Right ventricle myocardium inferior (tissue), 1 donor: Measurements from ENCODE around the gene C1S. TPM values are rescaled to one million over a fixed set of nuclear protein-coding genes. Genes with fewer than 3 reads are reported as not detected.
A peak's percentile ranks its signal among the peaks of the same experiment; 100 is the strongest.
"Not testable (repeated sequence)": the region's sequence is repeated elsewhere in the genome, so short reads cannot be mapped to it uniquely, and the experiment has no call there.

Source experiments
- ATAC-seq: fragments of 200-7000 bp; cut with Tn5 transposase; one replicate; pipeline ENCODE4 v1.9.1; 2020; ENCODE audit warnings: mild to moderate bottlenecking, moderate library complexity
- DNase-seq: peaks from one replicate; pipeline ENCODE4 v3.0.0; 2021; ENCODE audit errors: missing footprints
- intact Hi-C: fragments of 100-400 bp; cut with DNase I; formaldehyde crosslinking; loops from one replicate; pipeline ENCODE4 v1.11.0; 2022
- long read RNA-seq: library from polyadenylated mRNA; unstranded; transcript quantifications from one replicate; pipeline ENCODE4 v2.0.0, GENCODE V29; 2021
- total RNA-seq: library from RNA; stranded (reverse); fragmentation: NEBNext Ultra II Directional; extraction: Animal tissue kit (Norgen Biotek cat#: 25700); gene quantifications from one replicate; pipeline ENCODE4 v1.2.1, GENCODE V29; 2021
- donor health status: DM: no; HTN: yes; CAD: no; lungs with severe emphysema.

C1S gene
- total RNA-seq = 153 TPM
- long read RNA-seq, transcript C1S-201 (12 exons, 2,972 nt) = major isoform, 80 of 123 reads
- long read RNA-seq, transcript C1S-202 (12 exons, 2,635 nt) = minor isoform, 24 of 123 reads
- long read RNA-seq, partial matches to known transcripts = 10 of 123 reads
- long read RNA-seq, other reads (novel, unspliced or antisense) = 8 of 123 reads

GRCh38 chr12:7060353-7060954, at the start of gene C1S:
Gene C1S (plus strand): TSS chr12:7060718. CDS start chr12:7061913, 1,195 bp downstream.
- intact Hi-C loops = loop anchor here (1.0 to 2.0 kb wide), 2 partner anchors 32 to 48 kb away; partner anchors contain the start of genes C1R and C1RL
- peak; percentile 98 for ATAC-seq
- no peak for DNase-seq

- intact Hi-C loops, ATAC-seq: not testable (repeated sequence)
Observed at GRCh38 chr12:7011398-7011797, 49.1 kb upstream of the C1S start.

GRCh38 chr12:7012024-7012607, 48.4 kb upstream of the C1S start:
- ATAC-seq (peak; percentile 51), DNase-seq (no peak)
- intact Hi-C loops = no loop called here

More at GRCh38 chr12:7011398-7011797, 49.1 kb upstream of the C1S start:
- DNase-seq = not testable (repeated sequence)

- no peak for ATAC-seq
- intact Hi-C loops = no loop called here
- DNase-seq = no peak
Observed at GRCh38 chr12:7013101-7013500, 47.4 kb upstream of the C1S start.

GRCh38 chr12:7015555-7016370, 44.8 kb upstream of the C1S start:
- DNase-seq (no peak), ATAC-seq (no peak)
- intact Hi-C loops = loop anchor here (5.0 kb wide), 1 partner anchor 88 kb away; the partner anchor contains the start of gene ATN1

GRCh38 chr12:7016958-7017571, 43.5 kb upstream of the C1S start:
- intact Hi-C loops = loop anchor here (5.0 kb wide), 1 partner anchor 90 kb away; the partner anchor contains the start of gene ATN1
- no peak for ATAC-seq
- DNase-seq = no peak

- peak; percentile 7 for ATAC-seq
- intact Hi-C loops = loop anchor here (2.0 to 5.0 kb wide), 2 partner anchors 47 to 91 kb away; partner anchors contain the start of genes ATN1, EMG1 and PHB2
- DNase-seq = no peak
Observed at GRCh38 chr12:7017870-7018349, 42.6 kb upstream of the C1S start.

- intact Hi-C loops = loop anchor here (1.0 to 5.0 kb wide), 3 partner anchors 48 to 91 kb away; partner anchors contain the start of genes ATN1, EMG1 and PHB2
- DNase-seq (peak; percentile 99), ATAC-seq (peak; percentile 97)
Observed at GRCh38 chr12:7018350-7019042, 42.0 kb upstream of the C1S start, which contains the start of gene LPCAT3. Gene LPCAT3 (minus strand): TSS chr12:7018476. CDS start chr12:7018424, 52 bp downstream.

- ATAC-seq = no peak
- intact Hi-C loops = loop anchor here (1.0 to 5.0 kb wide), 3 partner anchors 48 to 92 kb away; partner anchors contain the start of genes ATN1, EMG1 and PHB2
- DNase-seq = no peak
Observed at GRCh38 chr12:7019043-7019569, 41.4 kb upstream of the C1S start.

- ATAC-seq = no peak
- no peak for DNase-seq
- intact Hi-C loops = no loop called here
Observed at GRCh38 chr12:7021956-7022355, 38.6 kb upstream of the C1S start.

- no peak for DNase-seq
- intact Hi-C loops = no loop called here
Observed at GRCh38 chr12:7023114-7023513, 37.4 kb upstream of the C1S start.

GRCh38 chr12:7026854-7027253, 33.7 kb upstream of the C1S start:
- DNase-seq (no peak), ATAC-seq (no peak)
- intact Hi-C loops = no loop called here

More at GRCh38 chr12:7023114-7023513, 37.4 kb upstream of the C1S start:
- ATAC-seq = no peak

- intact Hi-C loops = no loop called here
- DNase-seq (no peak), ATAC-seq (no peak)
Observed at GRCh38 chr12:7031306-7031705, 29.2 kb upstream of the C1S start.

- DNase-seq = no peak
- intact Hi-C loops = no loop called here
Observed at GRCh38 chr12:7032990-7033389, 27.5 kb upstream of the C1S start.

GRCh38 chr12:7034464-7034863, 26.1 kb upstream of the C1S start:
- DNase-seq (no peak), ATAC-seq (no peak)
- intact Hi-C loops = no loop called here

More at GRCh38 chr12:7032990-7033389, 27.5 kb upstream of the C1S start:
- ATAC-seq = no peak

- intact Hi-C loops = no loop called here
- DNase-seq = no peak
- ATAC-seq = no peak
Observed at GRCh38 chr12:7035463-7035862, 25.1 kb upstream of the C1S start.

- ATAC-seq, intact Hi-C loops, DNase-seq: not testable (repeated sequence)
Observed at GRCh38 chr12:7037411-7037810, 23.1 kb upstream of the C1S start.
